ENCODE results near the gene ZBED4. TPM values are rescaled to one million over a fixed set of nuclear protein-coding genes. Genes with fewer than 3 reads are reported as not detected.
A peak's percentile ranks its signal among the peaks of the same experiment; 100 is the strongest.

ZBED4 gene
- total and polyA plus RNA-seq, 12 donors, result 2.1 to 8.6 (median 5.6) TPM

DNA sequence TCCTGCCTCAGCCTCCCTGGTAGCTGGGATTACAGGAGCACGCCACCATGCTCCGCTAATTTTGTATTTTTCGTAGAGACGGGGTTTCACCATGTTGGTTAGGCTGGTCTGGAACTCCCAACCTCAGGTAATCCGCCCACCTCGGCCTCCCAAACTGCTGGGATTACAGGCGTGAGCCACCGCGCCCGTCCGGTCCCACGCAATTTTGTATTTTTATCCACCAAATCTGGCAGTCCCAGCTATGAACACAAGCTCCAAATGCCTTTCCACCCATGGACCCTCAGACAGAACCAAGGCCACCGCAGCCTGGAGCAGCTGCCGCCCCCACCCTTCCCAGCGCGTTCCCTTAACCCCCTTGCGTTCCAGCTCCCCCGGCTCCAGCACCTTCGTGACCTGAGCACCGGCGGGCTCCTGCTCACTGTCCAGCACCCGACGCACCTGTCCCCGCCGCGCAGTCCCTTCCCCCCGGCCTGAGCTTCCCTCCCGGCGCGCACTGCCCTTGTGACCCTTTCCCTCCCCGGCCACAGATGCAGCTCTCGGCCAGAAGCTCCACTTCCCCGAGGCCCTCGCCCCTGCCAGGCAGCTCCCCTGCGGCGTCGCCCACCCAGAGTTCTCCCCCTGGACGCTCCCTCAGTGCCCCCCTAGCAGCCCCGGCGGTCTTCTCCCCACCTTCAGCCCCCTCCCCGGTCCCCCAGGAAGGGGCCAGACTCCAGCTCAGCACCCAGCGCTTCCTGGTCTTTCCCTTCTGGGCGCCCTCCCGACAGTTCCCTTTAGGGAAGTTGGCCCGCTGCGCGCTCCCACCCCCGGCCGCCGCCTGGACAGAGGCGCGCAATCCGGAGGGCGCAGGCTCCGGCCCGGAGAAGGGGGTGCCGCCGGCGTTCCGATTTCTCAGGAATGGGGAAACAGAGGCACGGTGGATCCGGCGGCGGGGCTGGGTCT lies 5.6 kb upstream of the ZBED4 start:
- 19 to 67% (median 30%) methylated on average over 16 to 64 of the region's 64 CpGs for WGBS, 4 donors
- Histone ChIP-seq H3K9me3 (replicated peaks in 1 of 3) (no peaks in the 10 kb centered on the region), H3K4me1 (replicated peaks in 1 of 2) (peaks cover 16 to 22% of the 10 kb centered on the region in 2 donors), H3K27ac (peak overlapping the region in 1 of 5 donors; percentile 67), H3K27me3 (peaks cover 21% of the 10 kb centered on the region), H3K36me3 (replicated peaks in 1 of 2) (no peaks in the 10 kb centered on the region), H3K4me3 (peak overlapping the region in 1 of 4 donors; percentile 55)
- TF ChIP-seq, protein P1, sequence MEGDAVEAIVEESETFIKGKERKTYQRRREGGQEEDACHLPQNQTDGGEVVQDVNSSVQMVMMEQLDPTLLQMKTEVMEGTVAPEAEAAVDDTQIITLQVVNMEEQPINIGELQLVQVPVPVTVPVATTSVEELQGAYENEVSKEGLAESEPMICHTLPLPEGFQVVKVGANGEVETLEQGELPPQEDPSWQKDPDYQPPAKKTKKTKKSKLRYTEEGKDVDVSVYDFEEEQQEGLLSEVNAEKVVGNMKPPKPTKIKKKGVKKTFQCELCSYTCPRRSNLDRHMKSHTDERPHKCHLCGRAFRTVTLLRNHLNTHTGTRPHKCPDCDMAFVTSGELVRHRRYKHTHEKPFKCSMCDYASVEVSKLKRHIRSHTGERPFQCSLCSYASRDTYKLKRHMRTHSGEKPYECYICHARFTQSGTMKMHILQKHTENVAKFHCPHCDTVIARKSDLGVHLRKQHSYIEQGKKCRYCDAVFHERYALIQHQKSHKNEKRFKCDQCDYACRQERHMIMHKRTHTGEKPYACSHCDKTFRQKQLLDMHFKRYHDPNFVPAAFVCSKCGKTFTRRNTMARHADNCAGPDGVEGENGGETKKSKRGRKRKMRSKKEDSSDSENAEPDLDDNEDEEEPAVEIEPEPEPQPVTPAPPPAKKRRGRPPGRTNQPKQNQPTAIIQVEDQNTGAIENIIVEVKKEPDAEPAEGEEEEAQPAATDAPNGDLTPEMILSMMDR (IDR thresholded peaks at IDR 0.05), result no peak
- no peak for TF ChIP-seq POLR2A (IDR thresholded peaks at IDR 0.05)
- peak in 1 of 7 donors; percentile 19 for DNase-seq
- intact Hi-C loops (cut with DNase I), result no loop called here

DNA sequence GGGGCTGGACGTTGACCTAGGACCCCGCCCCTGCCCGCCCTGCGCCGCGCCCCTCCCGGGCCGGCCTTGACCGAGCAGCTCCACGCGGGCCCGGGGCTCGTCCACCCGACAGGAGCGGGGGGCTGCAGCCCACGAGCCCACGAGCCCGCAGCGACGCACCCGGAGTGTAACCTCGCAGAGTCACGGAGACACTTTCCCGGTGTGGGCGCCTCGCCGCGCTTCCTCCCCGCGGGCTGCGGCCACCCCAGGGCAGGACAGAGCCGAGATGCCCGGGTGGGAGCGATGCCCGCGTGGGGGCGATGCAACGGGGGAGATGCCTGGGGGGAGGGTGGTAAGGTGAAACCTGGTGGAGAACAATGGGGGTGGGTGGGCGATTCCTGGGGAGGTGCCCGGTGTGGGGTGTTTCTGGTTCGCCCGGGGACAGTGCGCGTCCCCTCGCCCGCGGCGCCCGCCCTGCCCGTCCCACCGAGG lies 4.9 kb upstream of the ZBED4 start:
- TF ChIP-seq, protein P1 (IDR thresholded peaks at IDR 0.05), result no peak
- no peak for TF ChIP-seq POLR2A (IDR thresholded peaks at IDR 0.05)
- intact Hi-C loops (cut with DNase I), result no loop called here

DNA sequence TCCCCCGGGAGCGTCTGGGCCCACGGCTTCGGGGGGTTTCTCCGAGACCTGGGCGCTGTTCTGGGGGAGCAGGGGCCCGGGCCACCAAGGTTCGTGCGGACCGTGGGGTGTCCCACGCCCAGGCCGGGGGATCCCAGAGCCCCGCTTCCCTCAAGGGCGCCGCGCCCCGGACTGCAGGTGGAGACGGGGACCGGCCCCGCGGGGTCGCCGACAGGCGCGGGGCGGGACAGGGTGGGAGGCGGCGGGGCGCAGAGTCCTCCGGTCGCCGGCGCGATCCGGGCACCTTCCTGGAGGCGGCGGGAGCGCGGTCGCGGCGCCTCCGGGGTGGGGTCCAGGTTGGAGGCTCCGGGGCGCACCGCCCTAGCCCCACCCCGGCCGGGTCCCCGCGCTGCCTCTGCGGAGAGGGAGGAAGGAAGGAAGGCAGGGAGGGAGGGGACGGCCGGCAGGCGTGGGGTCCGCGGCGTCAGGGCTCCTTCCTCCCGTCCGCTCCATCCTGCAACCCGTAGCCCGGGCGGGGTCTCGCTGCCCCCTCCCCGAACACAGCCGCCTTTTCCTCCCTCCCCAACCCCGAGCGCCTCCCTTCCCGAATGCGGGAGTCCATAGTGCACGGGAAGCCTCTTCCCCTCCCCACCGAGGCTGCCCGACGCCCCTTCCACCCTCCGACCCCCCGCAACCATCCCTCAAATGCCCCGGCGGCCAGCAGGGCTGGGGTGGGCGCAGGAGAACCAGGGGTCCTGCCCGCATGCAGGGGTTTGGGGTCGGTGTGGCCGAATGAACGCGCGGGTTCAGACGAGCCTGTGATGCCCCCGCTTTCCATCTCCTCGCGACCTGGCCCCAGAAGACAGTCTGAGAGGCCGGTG lies 4.3 kb upstream of the ZBED4 start:
- no peaks in the 10 kb centered on the region for H3K9me3 ChIP-seq (replicated peaks in 1 of 3)
- no peak overlapping the region for H3K27ac ChIP-seq
- H3K4me1 ChIP-seq (replicated peaks in 1 of 2), result peaks cover 16 to 22% of the 10 kb centered on the region in 2 donors
- DNase-seq, result no peak
- H3K27me3 ChIP-seq, result peaks cover 21% of the 10 kb centered on the region
- H3K36me3 ChIP-seq (replicated peaks in 1 of 2), result no peaks in the 10 kb centered on the region
- 0 to 2% (median 1%) methylated on average over 12 to 88 of the region's 89 CpGs for WGBS, 4 donors
- TF ChIP-seq, protein P1 (IDR thresholded peaks at IDR 0.05), result no peak
- TF ChIP-seq POLR2A (IDR thresholded peaks at IDR 0.05), result no peak
- intact Hi-C loops (cut with DNase I), result loop anchor here (10.0 kb wide), 1 partner anchor 65 kb away; the partner anchor contains the start of genes ALG12 (in 2 of the 2) and CRELD2 (in 2 of the 2)
- peak overlapping the region in 1 of 4 donors; percentile 55 for H3K4me3 ChIP-seq

More for the DNA sequence above, 4.9 kb upstream of the ZBED4 start:
- peaks cover 21% of the 10 kb centered on the region for H3K27me3 ChIP-seq
- peaks cover 16 to 22% of the 10 kb centered on the region in 2 donors for H3K4me1 ChIP-seq (replicated peaks in 1 of 2)
- no peaks in the 10 kb centered on the region for H3K9me3 ChIP-seq (replicated peaks in 1 of 3)
- no peak for DNase-seq
- WGBS, 4 donors, result 1 to 2% (median 1%) methylated on average over 36 to 51 of the region's 51 CpGs; no CpG with 5 or more reads in 1 of the 4 donors
- H3K4me3 ChIP-seq, result peak overlapping the region in 1 of 4 donors; percentile 55
- no peak overlapping the region for H3K27ac ChIP-seq
- no peaks in the 10 kb centered on the region for H3K36me3 ChIP-seq (replicated peaks in 1 of 2)

All from adrenal gland (tissue), 12 donors.